ENCODE results near the gene RTP2. TPM values are rescaled to one million over a fixed set of nuclear protein-coding genes. Genes with fewer than 3 reads are reported as not detected.

RTP2 gene
- total RNA-seq, 4 donors from 2014 or later, result not detected

GRCh38 chr3:187713504-187713903, 11.1 kb upstream of the RTP2 start:
- DNase-seq (ENCODE audit: low spot score) (no peak), ATAC-seq (ENCODE audit: low FRiP score) (no peak)
- TF ChIP-seq CTCF (IDR thresholded peaks at IDR 0.05), result no peak

- DNase-seq (ENCODE audit: low spot score), result no peak
- no peak for TF ChIP-seq CTCF (IDR thresholded peaks at IDR 0.05)
- no peak for ATAC-seq (ENCODE audit: low FRiP score)
Measured at GRCh38 chr3:187709155-187709554, 6.8 kb upstream of the RTP2 start.

GRCh38 chr3:187708696-187709095, 6.3 kb upstream of the RTP2 start:
- no peak for ATAC-seq (ENCODE audit: low FRiP score)
- TF ChIP-seq CTCF (IDR thresholded peaks at IDR 0.05), result no peak
- no peak for DNase-seq (ENCODE audit: low spot score)

GRCh38 chr3:187706971-187707370, 4.6 kb upstream of the RTP2 start:
- no peak for TF ChIP-seq CTCF (IDR thresholded peaks at IDR 0.05)
- ATAC-seq (ENCODE audit: low FRiP score), result no peak
- no peak for DNase-seq (ENCODE audit: low spot score)

- DNase-seq (ENCODE audit: low spot score), result no peak
- TF ChIP-seq CTCF (IDR thresholded peaks at IDR 0.05), result no peak
- ATAC-seq (ENCODE audit: low FRiP score), result no peak
Measured at GRCh38 chr3:187705164-187705563, 2.8 kb upstream of the RTP2 start.

GRCh38 chr3:187700249-187700648, 2.1 kb downstream of the RTP2 start:
- ATAC-seq (ENCODE audit: low FRiP score), result no peak
- no peak for TF ChIP-seq CTCF (IDR thresholded peaks at IDR 0.05)

GRCh38 chr3:187698499-187699399, 3.6 kb downstream of the RTP2 start:
- no peak for ATAC-seq (ENCODE audit: low FRiP score)
- DNase-seq (ENCODE audit: low spot score), result no peak
- no peak for TF ChIP-seq CTCF (IDR thresholded peaks at IDR 0.05)

More at GRCh38 chr3:187700249-187700648, 2.1 kb downstream of the RTP2 start:
- no peak for DNase-seq (ENCODE audit: low spot score)

Measured in omental fat pad (tissue), 4 donors.